ENCODE results near the gene SACM1L.
"Not testable (repeated sequence)": the region's sequence is repeated elsewhere in the genome, so short reads cannot be mapped to it uniquely, and the experiment has no call there.

SACM1L gene

GRCh38 chr3:45693941-45694521, 4.8 kb downstream of the SACM1L start:
- Histone ChIP-seq H3K9ac (ENCODE audit: low read length) (peak overlapping the region; percentile 22), H3K4me1 (ENCODE audit: low read length) (peaks cover 39% of the 10 kb centered on the region), H2AFZ (ENCODE audit: low read length) (no peak overlapping the region), H4K20me1 (ENCODE audit: insufficient read depth, low read length) (no peaks in the 10 kb centered on the region; the same call in 1 of the 2 replicates), H3K9me3 (replicated peaks; ENCODE audit: insufficient read depth, low read length) (no peaks in the 10 kb centered on the region), H3K27ac (ENCODE audit: low read length) (peak overlapping the region; percentile 66), H3K4me3 (ENCODE audit: low read length) (no peak overlapping the region), H3F3A (ENCODE audit: insufficient read depth, low read length) (peaks cover 33% of the 10 kb centered on the region), H3K36me3 (replicated peaks; ENCODE audit: insufficient read depth, low read length) (peaks cover 3% of the 10 kb centered on the region; the same call in 1 of the 2 replicates), H3K27me3 (replicated peaks; ENCODE audit: insufficient read depth, low read length) (no peaks in the 10 kb centered on the region), H3K79me2 (ENCODE audit: low read length) (peaks cover 97% of the 10 kb centered on the region), H3K4me2 (ENCODE audit: low read depth, low read length) (peak overlapping the region; percentile 46), H3K9me2 (replicated peaks; ENCODE audit: insufficient read depth, low read length) (no peaks in the 10 kb centered on the region)
- peak; percentile 41 for DNase-seq
- TF ChIP-seq EZH2 (optimal IDR thresholded peaks at IDR 0.05; ENCODE audit: low read depth, low read length) (no peak), EZH2phosphoT487 (IDR thresholded peaks at IDR 0.05; ENCODE audit: low read length) (no peak), CTCF (IDR thresholded peaks at IDR 0.05; ENCODE audit: low read length) (no peak)

GRCh38 chr3:45695166-45695565, 6.0 kb downstream of the SACM1L start:
- H3K27ac ChIP-seq (ENCODE audit: low read length); H3K36me3 ChIP-seq (replicated peaks; ENCODE audit: insufficient read depth, low read length); H3K4me2 ChIP-seq (ENCODE audit: low read depth, low read length); H3K9ac ChIP-seq (ENCODE audit: low read length); H3K9me3 ChIP-seq (replicated peaks; ENCODE audit: insufficient read depth, low read length); H3K4me3 ChIP-seq (ENCODE audit: low read length); H4K20me1 ChIP-seq (ENCODE audit: insufficient read depth, low read length); H2AFZ ChIP-seq (ENCODE audit: low read length); H3K27me3 ChIP-seq (replicated peaks; ENCODE audit: insufficient read depth, low read length); H3K9me2 ChIP-seq (replicated peaks; ENCODE audit: insufficient read depth, low read length); DNase-seq: not testable (repeated sequence)
- peaks cover 39% of the 10 kb centered on the region for H3K4me1 ChIP-seq (ENCODE audit: low read length)
- peaks cover 24% of the 10 kb centered on the region for H3F3A ChIP-seq (ENCODE audit: insufficient read depth, low read length)
- peaks cover 97% of the 10 kb centered on the region for H3K79me2 ChIP-seq (ENCODE audit: low read length)

GRCh38 chr3:45700570-45701073, 11.4 kb downstream of the SACM1L start:
- no peak overlapping the region for H3K9ac ChIP-seq (ENCODE audit: low read length)
- no peak overlapping the region for H3K27ac ChIP-seq (ENCODE audit: low read length)
- no peaks in the 10 kb centered on the region for H3K9me3 ChIP-seq (replicated peaks; ENCODE audit: insufficient read depth, low read length)
- no peaks in the 10 kb centered on the region for H3F3A ChIP-seq (ENCODE audit: insufficient read depth, low read length)
- DNase-seq = no peak
- H3K36me3 ChIP-seq (replicated peaks; ENCODE audit: insufficient read depth, low read length) = peaks cover 6% of the 10 kb centered on the region; the same call in 1 of the 2 replicates
- H3K4me3 ChIP-seq (ENCODE audit: low read length) = no peak overlapping the region
- H3K27me3 ChIP-seq (replicated peaks; ENCODE audit: insufficient read depth, low read length) = no peaks in the 10 kb centered on the region
- H3K4me1 ChIP-seq (ENCODE audit: low read length) = no peaks in the 10 kb centered on the region
- TF ChIP-seq EZH2 (optimal IDR thresholded peaks at IDR 0.05; ENCODE audit: low read depth, low read length) (no peak), EZH2phosphoT487 (IDR thresholded peaks at IDR 0.05; ENCODE audit: low read length) (no peak), CTCF (IDR thresholded peaks at IDR 0.05; ENCODE audit: low read length) (no peak)
- H3K79me2 ChIP-seq (ENCODE audit: low read length) = peaks cover 92% of the 10 kb centered on the region
- no peaks in the 10 kb centered on the region for H3K9me2 ChIP-seq (replicated peaks; ENCODE audit: insufficient read depth, low read length)
- H4K20me1 ChIP-seq (ENCODE audit: insufficient read depth, low read length) = no peaks in the 10 kb centered on the region; the same call in 1 of the 2 replicates
- H3K4me2 ChIP-seq (ENCODE audit: low read depth, low read length) = no peak overlapping the region
- no peak overlapping the region for H2AFZ ChIP-seq (ENCODE audit: low read length)

Measured in MM.1S (cell line).